Mammary epithelial cell (primary cell): Measurements from ENCODE around the gene RAET1E.

Source experiments
- EZH2 ChIP-seq: IDR thresholded peaks from 2 replicates; pipeline ENCODE4 v1.6.1; 2012; ENCODE audit warnings: low read length, inconsistent platforms, borderline replicate concordance
- TF ChIP-seq, protein P1 (sequence below), 2 donors: IDR thresholded peaks in 1 of 2; conservative IDR thresholded peaks in 1 of 2; 2 replicates each; pipeline ENCODE4 v1.5.1; 2011 to 2012; ENCODE audit warnings: inconsistent platforms in 2 of 2, low read length in 2 of 2, mild to moderate bottlenecking in 2 of 2, control low read depth in 1 of 2, low read depth in 1 of 2; ENCODE audit not compliant: insufficient read depth in 1 of 2; ENCODE audit errors: extremely low read depth in 1 of 2

GRCh38 chr6:149931501-149931900, 33.6 kb upstream of the RAET1E start:
- no peak for TF ChIP-seq EZH2
- TF ChIP-seq, protein P1, sequence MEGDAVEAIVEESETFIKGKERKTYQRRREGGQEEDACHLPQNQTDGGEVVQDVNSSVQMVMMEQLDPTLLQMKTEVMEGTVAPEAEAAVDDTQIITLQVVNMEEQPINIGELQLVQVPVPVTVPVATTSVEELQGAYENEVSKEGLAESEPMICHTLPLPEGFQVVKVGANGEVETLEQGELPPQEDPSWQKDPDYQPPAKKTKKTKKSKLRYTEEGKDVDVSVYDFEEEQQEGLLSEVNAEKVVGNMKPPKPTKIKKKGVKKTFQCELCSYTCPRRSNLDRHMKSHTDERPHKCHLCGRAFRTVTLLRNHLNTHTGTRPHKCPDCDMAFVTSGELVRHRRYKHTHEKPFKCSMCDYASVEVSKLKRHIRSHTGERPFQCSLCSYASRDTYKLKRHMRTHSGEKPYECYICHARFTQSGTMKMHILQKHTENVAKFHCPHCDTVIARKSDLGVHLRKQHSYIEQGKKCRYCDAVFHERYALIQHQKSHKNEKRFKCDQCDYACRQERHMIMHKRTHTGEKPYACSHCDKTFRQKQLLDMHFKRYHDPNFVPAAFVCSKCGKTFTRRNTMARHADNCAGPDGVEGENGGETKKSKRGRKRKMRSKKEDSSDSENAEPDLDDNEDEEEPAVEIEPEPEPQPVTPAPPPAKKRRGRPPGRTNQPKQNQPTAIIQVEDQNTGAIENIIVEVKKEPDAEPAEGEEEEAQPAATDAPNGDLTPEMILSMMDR (conservative IDR thresholded peaks at IDR 0.05 in 1 of 2, IDR thresholded peaks at IDR 0.05 in 1 of 2; ENCODE audit: extremely low read depth in 1 of 2, insufficient read depth in 1 of 2, low read depth in 1 of 2, low read length in 2 of 2): no peak
